H7 (cell line): ENCODE measurements around the gene SIK3. TPM values are rescaled to one million over a fixed set of nuclear protein-coding genes. Genes with fewer than 3 reads are reported as not detected.
"Not testable (repeated sequence)": the region's sequence is repeated elsewhere in the genome, so short reads cannot be mapped to it uniquely, and the experiment has no call there.

Experiments used
- DNase-seq: peaks from one replicate; pipeline ENCODE4 v3.0.0; 2012
- H3K27me3 ChIP-seq: 2 replicates; pipeline ENCODE4 v1.6.0; 2011; ENCODE audit warnings: mild to moderate bottlenecking, low read length; ENCODE audit not compliant: control insufficient read depth, insufficient read depth
- H3K36me3 ChIP-seq: replicated peaks from 2 replicates; pipeline ENCODE4 v1.5.1; 2011; ENCODE audit warnings: low read length; ENCODE audit not compliant: control insufficient read depth, insufficient read depth
- H3K4me3 ChIP-seq: 2 replicates; pipeline ENCODE4 v1.5.1; 2011; ENCODE audit warnings: low read depth, mild to moderate bottlenecking, control low read depth, low read length, moderate library complexity; ENCODE audit not compliant: insufficient read depth
- total RNA-seq: library from RNA; depleted of rRNA; stranded (reverse); fragments of >200 nt; shearing (Covaris generic); gene quantifications from 2 replicates; pipeline ENCODE4 v1.2.3, GENCODE V29; 2014

SIK3 gene
- total RNA-seq, 1 experiment from 2014 or later = 14.4 TPM

DNA sequence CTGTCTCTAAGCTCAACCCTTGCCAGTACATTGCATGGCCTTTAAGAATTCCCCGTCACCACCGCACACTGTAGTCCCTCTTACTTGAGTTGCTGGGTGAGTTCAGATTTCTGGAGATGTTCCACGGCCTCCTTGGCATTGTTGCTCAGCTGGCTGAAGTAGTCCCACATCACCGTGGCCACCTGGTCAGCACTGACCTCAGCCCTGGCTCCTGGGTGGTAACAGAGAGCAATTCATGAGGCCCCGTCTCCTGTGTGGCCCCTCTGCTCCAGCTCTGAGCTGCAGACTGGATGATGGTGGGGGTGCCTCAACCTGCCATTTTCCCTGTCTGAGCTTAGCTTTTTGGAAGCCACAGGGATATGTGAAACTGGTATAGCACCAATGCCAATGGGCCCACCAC, 275.7 kb downstream of the SIK3 start:
- Histone ChIP-seq H3K4me3 (no peak overlapping the region), H3K36me3 (no peaks in the 10 kb centered on the region), H3K27me3 (no peaks in the 10 kb centered on the region; the same call in 1 of the 2 replicates)
- no peak for DNase-seq

DNA sequence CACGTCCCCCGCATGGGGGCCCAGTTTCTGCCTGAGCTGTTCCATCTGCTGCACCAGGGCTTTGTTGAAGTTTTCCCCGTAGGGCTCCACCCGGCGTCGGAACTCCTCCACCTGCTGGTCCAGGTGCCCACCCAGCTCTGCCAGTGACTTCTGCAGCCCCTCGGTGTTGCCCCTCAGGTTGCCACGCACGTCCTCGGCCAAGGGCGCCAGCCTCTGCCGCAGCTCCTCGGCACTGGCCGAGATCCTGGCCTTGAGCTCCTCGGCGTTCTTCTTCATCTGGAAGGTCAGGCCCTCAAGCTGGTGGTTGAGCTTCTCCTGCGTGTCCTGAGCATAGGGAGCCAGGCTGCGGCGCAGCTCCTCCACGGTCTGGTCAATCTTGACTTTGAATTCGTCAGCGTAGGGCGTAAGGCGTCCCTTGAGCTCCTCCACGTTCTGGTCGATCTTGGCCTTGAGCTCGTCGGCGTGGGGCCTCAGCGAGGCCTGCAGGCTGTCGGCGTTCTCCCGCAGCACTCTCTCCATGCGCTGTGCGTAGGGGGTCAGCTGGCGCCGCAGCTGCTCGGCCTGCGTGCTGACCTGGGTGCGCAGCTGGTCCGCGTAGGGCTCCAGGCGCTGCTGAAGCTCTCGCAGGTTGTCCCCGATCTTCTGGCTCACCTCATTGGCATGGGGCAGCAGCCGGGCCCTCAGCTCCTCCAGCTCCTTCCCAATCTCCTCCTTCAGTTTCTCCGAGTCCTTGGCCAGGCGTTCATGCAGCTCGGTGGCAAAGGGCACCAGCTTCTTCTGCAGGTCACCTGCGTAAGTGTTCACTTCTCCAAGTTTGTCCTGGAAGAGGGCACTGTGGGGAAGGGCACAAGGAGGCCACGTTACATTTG, 276.9 kb downstream of the SIK3 start:
- Histone ChIP-seq H3K27me3 (no peaks in the 10 kb centered on the region; the same call in 1 of the 2 replicates), H3K36me3 (no peaks in the 10 kb centered on the region), H3K4me3 (no peak overlapping the region)
- peak; percentile 16 for DNase-seq

DNA sequence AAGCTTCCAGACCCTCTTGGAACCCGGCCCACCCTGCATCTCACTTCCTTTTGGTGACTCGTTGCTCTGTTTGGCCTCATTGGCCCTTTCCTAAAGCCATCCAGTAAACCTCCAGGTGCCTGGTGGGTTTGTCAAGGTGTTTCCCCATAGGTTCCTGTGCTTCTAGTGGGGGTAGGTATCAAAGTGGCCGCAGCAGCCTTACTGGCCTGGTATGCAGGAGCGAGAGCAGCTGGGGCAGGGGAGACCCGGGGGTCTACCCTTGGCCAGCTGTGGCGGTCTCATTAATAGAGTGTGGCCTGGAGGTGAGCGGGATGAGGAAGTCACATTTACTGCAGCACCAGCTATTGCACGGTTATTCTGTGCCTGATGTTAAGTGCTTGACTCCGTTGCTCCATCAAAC, 279.2 kb downstream of the SIK3 start:
- no peak for DNase-seq
- no peak overlapping the region for H3K4me3 ChIP-seq
- H3K27me3 ChIP-seq = no peaks in the 10 kb centered on the region
- no peaks in the 10 kb centered on the region for H3K36me3 ChIP-seq

DNA sequence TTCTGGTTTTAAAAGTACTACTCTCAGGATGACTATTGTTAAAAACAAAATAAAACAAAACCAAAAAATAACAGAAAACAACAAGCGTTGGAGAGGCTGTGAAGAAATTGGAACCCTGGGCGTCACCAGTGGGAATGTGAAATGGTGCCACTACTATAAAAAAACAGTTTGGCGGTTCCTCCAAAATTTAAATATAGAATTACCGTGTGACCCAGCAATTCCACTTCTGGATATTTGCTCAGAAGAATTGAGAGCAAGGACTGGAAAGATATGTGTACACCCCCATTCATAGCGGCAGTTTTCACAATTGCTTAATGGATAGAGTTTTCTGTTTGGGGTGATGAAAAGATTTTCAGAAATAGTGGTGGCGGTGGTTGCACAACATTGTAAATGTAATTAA, 283.7 kb downstream of the SIK3 start:
- no peak overlapping the region for H3K4me3 ChIP-seq
- no peaks in the 10 kb centered on the region for H3K27me3 ChIP-seq
- H3K36me3 ChIP-seq = no peaks in the 10 kb centered on the region
- DNase-seq = no peak

DNA sequence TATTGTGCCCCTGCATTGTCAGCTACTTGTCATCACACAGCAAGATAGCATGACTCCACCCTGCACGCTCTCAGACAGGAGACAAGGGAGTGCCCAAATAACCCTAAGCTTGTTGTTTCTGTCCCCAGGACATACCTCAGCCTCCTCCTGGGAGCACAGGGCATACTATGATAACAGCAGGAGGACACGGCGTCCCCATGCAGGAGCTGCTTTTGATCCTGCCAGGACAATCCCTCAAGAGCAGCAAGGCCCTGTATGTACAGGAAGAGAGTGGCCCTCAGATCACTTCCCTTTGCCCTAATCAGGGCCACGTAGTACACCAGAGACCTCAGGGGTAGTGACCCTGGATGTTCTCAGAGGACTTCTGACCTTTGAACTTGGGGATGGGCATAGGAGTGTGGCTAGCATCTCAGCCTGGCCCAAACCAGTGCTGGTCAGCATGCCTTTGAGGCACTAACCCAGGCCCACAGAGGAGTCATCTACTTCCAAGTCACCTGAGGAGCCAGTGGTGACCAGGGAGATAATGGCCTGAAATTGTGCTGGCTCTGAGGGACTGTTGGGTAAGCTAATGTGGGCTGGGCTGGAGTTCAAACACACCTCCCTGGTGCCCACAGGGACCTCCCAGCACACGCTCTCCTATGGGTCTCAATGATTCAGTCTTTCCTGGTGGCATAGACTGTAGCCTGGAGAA, 284.3 kb downstream of the SIK3 start:
- H3K27me3 ChIP-seq = no peaks in the 10 kb centered on the region
- H3K36me3 ChIP-seq = no peaks in the 10 kb centered on the region
- DNase-seq = no peak
- no peak overlapping the region for H3K4me3 ChIP-seq

DNA sequence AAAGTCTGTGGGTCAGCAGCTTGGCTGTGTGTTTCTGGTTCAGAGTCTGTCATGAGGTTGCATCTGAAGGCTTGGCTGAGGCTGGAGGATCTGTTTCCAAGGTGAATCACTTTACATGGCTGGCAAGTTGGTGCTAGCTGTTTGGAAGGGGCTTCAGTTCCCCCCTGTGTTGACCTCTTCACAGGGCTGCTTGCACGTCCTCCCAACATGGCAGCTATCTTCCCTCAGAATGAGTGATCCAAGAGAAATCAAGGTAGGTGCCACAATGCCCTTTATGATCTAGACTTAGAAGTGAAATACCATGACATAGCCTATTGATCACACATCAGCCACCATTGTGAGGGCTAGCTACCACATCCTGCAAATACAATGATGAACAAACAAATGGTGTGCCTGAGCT, 285.1 kb downstream of the SIK3 start:
- no peak overlapping the region for H3K4me3 ChIP-seq
- H3K36me3 ChIP-seq = no peaks in the 10 kb centered on the region
- no peaks in the 10 kb centered on the region for H3K27me3 ChIP-seq
- DNase-seq = no peak

DNA sequence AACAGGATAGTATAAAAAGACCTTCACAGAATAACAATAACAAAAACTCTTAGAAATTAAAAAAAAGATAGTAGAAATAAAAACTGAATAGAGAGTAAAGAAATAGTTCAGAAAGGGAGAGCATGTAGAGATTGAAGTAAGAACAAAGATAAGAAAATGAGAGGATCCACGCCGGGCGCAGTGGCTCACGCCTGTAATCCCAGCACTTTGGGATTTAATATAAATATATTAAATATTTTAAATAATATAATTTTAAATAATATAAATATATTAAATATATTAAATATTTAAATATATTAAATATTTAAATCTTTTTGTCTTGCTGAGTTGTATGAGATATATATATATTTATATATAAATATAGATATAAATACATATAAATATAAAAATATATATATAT, 286.1 kb downstream of the SIK3 start:
- no peaks in the 10 kb centered on the region for H3K27me3 ChIP-seq
- no peaks in the 10 kb centered on the region for H3K36me3 ChIP-seq
- H3K4me3 ChIP-seq = no peak overlapping the region
- DNase-seq = no peak

DNA sequence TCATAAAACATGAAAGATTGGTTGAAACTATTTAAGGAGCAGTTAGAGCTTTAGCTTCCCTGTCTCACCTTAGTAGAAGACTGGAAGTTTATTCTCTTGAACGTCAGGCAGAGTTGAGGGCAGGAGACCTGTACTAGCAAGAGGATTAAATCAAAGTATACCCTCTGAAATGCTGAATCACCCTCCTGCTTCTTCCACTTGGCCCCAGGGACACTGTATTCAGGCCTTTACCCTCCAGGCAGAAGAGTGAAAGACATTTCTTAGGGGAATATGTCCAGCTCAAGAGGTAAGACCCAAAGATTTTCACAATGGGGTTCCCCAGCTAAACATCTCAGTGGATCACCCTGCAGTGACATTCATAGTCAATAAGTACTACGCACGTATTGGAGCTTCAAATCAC, 287.0 kb downstream of the SIK3 start:
- no peak for DNase-seq
- Histone ChIP-seq H3K4me3 (no peak overlapping the region), H3K36me3 (no peaks in the 10 kb centered on the region), H3K27me3 (no peaks in the 10 kb centered on the region)

DNA sequence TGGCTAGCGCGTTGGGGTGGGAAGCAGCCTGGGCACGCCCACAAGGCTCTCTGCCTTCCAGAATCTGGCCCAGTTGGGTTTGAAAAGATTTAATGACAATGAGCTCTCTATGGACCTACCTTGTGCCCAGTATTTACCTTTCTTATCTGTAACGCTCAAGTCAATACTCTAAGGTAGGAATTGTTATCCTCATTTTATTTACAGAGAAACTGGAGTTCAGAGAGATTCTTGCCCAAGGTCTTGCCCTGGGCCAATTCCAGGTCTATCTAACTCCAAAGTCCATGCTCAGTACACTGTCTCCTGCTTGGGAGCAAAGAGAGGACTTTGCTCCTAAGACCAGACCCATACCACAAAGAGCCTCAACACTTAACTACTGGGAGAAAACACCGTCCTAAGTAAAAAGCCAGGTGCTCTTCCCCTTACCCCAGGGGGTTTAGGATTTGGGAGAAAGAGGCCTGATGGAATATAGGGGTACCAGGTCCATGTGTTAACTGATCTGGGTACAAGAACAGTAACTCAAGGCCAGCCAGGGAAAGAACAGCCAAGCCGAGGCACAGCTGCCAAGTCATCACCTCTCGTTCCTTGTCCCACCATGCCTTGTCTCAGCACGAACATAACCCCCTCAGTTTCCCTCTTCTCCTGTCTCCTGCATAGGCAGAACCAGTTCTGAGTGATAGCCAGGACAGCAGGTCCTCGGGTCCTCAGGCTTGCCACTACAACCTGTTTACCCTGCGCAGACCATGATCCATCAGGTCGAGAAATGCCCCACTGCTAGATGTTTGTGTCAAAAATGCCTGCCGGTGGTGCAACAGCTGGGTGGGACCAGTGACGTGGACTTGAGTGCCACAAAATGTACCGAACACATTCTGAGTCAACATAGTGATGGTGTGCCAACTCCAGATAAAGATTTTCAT, 289.7 kb downstream of the SIK3 start:
- no peaks in the 10 kb centered on the region for H3K27me3 ChIP-seq
- no peak for DNase-seq
- H3K4me3 ChIP-seq = no peak overlapping the region
- no peaks in the 10 kb centered on the region for H3K36me3 ChIP-seq

DNA sequence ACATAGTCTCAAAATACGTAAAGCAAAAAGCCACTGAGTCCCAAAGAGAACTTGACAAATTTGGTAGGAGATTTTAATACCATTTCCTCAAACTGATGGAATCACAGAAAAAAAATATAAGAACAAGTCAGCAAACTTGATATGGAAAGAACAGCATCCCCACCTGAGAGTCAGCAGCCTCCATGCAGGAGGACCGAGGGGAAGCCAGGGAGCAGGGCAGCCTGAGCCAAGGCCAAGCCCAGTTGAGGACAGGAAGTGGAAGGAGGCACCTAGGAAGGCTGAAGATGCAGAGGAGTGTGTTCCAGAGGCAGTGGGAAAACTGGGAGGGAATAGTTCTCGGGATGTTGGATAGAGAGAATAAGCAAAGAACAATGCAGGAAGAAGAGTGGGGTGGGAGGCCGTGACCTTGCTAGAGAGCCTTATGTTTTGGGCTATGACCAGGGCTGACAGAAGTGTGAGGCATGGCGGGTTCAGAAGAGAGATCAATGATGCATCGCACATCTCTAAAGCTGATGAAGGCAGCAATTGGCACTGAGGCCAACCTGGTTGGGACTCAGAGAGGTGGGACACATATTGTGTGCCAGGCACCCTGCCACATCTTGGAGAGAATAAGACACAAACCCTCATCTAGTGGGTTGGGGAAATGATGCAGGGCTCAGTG, 290.5 kb downstream of the SIK3 start:
- no peak for DNase-seq

DNA sequence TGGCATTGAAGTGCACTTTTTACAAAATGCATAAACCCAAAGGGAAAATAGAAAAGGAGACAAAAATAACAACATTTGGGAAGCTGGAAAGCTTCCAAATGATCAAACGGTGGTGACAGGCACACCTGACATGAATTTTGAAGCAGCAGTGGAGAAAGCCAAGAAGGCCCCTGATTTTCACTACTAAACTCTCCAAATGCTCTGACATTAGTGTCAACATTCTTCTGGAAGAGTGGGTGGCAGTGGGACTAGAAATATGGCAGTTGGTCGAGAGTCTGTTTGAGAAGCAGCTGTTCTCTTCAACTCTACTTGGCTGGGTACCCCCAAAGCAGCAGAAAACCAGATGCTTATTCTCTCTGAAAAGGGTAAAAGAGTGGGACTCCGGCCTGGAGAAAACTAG, 294.2 kb downstream of the SIK3 start:
- no peaks in the 10 kb centered on the region for H3K36me3 ChIP-seq
- no peak for DNase-seq
- no peak overlapping the region for H3K4me3 ChIP-seq
- no peaks in the 10 kb centered on the region for H3K27me3 ChIP-seq

More for the DNA sequence above, 290.5 kb downstream of the SIK3 start:
- Histone ChIP-seq H3K36me3 (no peaks in the 10 kb centered on the region), H3K27me3 (no peaks in the 10 kb centered on the region), H3K4me3 (no peak overlapping the region)

DNA sequence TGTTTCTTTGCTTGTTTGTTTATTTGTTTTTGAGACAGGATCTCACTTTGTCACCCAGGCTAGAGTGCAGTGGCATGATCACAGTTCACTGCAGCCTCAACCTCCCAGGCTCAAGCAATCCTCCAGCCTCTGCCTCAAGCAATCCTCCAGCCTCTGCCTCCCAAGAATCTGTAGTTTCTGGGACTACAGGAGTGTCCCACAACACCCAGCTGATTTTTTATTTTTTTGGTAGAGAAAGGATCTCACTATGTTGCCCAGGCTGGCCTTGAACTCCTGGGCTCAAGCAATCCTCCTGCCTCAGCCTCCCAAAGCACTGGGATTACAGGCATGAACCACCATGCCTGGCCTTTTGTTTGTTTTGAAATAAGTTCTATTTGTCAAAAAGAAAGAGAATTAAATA, 296.6 kb downstream of the SIK3 start:
- DNase-seq, H3K36me3 ChIP-seq, H3K4me3 ChIP-seq, H3K27me3 ChIP-seq: not testable (repeated sequence)

DNA sequence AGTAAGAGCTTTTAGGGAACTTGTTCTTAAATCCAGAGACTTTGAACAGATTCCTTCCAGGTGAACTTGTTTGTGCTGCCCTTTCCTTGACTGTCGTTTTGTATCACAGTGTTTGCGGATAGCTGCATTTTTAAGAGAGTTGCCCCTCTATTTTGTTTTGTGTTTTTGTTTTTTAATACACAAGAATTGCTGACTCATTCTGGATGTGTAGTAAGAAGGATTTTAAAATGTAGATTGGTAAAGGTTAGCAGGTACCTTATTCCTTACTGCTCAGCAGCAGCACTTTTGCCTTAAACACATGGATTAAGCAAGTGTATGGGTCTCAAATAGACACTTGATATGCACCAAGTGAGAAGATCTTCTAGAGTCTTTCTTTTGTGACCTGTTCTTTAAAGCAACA, 297.6 kb downstream of the SIK3 start:
- Histone ChIP-seq H3K4me3 (no peak overlapping the region), H3K36me3 (no peaks in the 10 kb centered on the region), H3K27me3 (no peaks in the 10 kb centered on the region)
- DNase-seq = no peak

DNA sequence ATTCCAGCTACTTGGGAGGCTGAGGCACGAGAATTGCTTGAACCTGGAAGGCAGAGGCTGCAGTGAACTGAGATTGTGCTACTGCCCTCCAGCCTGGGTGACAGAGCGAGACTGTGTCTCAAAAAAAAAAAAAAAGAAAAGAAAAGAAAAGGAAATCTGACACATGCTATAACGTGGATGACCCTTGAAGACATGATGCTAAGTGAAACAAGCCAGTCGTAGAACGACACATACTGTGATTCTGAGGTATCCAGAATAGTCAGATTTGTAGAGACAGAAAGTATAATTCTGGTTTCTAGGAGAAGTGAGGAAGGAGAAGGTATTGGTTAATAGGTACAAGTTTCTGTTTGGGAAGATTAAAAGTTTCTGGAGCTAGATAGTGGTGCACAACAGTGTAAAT, 299.9 kb downstream of the SIK3 start:
- Histone ChIP-seq H3K36me3 (no peaks in the 10 kb centered on the region), H3K4me3 (no peak overlapping the region), H3K27me3 (no peaks in the 10 kb centered on the region)
- no peak for DNase-seq
